ENCODE measurements around the gene EDEM1.
"Not testable (repeated sequence)": the region's sequence is repeated elsewhere in the genome, so short reads cannot be mapped to it uniquely, and the experiment has no call there.

Gene EDEM1

DNA sequence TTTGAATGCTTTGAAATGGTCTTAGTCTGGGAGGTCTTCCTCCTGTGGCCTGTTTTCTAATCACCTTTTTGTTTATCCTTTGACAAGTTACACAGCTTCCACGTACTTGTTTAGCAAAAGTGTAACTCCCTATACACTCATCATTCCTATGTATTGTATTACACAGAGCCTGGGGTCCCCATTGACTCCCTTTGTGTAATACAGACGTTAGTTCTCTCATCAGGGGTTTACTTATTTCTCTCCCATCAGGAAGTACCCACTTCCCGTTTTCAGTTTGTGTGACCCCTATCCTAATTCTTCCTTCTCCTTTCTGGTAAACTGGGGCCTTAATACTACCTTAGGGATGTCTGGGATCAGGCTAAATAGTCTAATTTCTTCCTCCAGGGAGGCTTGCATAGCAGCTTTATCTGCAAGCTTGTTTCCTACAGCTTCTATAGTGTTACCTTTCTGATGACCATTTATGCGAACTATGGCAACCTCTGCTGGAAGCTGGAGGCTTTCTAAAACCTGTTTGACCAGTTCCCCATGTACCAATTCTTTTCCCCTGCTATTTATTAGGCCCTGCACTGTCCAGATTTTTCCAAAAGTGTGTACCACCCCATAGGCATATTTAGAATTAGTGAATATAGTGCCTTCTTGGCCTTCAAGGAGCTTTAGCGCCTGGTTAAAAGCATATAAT lies 43.1 kb upstream of the EDEM1 start:
- no peak for DNase-seq (ENCODE audit: low read depth)
- TF ChIP-seq, protein P1, sequence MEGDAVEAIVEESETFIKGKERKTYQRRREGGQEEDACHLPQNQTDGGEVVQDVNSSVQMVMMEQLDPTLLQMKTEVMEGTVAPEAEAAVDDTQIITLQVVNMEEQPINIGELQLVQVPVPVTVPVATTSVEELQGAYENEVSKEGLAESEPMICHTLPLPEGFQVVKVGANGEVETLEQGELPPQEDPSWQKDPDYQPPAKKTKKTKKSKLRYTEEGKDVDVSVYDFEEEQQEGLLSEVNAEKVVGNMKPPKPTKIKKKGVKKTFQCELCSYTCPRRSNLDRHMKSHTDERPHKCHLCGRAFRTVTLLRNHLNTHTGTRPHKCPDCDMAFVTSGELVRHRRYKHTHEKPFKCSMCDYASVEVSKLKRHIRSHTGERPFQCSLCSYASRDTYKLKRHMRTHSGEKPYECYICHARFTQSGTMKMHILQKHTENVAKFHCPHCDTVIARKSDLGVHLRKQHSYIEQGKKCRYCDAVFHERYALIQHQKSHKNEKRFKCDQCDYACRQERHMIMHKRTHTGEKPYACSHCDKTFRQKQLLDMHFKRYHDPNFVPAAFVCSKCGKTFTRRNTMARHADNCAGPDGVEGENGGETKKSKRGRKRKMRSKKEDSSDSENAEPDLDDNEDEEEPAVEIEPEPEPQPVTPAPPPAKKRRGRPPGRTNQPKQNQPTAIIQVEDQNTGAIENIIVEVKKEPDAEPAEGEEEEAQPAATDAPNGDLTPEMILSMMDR (conservative IDR thresholded peaks at IDR 0.05; ENCODE audit: low read length): no peak
- H3K4me3 ChIP-seq (ENCODE audit: low read length): no peak overlapping the region

DNA sequence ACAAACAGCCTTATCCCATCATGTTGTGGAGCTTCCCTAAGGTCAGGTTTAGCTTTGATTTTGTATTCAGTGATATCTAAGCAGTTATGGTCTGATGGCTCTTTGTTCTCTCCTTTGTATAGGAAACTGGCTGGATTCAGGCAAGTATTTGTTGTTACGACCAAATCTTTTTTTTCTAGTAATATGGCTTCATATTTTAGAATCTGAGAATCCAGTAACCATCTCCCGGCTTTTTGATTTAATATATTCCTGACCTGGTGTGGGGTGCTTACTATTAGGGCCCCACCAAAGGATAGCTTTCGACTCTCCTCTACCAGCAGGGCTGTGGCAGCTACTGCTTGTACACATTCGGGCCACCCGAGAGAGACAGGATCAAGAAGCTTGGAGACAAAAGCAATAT lies 42.4 kb upstream of the EDEM1 start:
- DNase-seq (ENCODE audit: low read depth): no peak
- TF ChIP-seq, protein P1 (conservative IDR thresholded peaks at IDR 0.05; ENCODE audit: low read length): no peak

DNA sequence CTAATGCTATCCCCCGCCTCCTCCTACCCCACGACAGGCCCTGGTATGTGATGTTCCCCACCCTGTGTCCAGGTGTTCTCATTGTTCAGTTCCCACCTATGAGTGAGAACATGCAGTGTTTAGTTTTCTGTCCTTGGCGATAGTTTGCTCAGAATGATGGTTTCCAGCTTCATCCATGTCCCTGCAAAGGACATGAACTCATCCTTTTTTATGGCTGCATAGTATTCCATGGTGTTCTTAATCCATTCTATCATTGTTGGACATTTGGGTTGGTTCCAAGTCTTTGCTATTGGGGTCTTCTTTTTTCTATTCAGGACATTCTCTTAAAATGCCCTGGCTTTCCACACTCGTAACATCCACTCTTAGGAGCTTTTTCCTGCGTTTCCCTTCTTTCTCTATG lies 40.4 kb upstream of the EDEM1 start:
- H3K4me3 ChIP-seq (ENCODE audit: low read length); DNase-seq (ENCODE audit: low read depth): not testable (repeated sequence)

More for the DNA sequence above, 42.4 kb upstream of the EDEM1 start:
- no peak overlapping the region for H3K4me3 ChIP-seq (ENCODE audit: low read length)

DNA sequence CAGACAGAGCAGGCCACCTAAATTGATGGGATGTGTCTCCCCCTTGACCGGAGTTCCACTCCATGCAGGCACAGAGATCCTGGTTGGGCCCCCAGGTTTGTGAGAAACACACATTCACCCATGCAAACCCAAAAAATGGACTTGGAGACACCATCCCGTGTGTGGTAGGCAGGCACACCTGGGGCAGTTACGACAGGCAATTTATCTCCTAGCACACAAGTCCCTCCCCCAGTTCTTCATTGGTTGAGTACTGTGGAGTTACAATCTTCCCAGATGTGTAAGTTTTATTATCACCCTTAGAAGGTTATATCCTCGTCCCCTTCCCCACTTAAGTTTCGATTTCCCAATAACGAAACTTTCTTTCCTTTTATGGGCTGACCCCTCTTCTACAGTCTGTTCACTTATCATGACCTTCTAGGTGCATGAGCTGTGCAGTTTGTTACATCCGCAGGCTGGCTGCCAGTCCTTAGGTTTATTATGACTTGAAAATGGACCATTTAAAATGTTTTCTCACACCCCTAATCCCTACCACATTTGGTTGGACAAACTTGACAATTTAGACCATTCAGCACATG lies 38.1 kb upstream of the EDEM1 start:
- H3K4me3 ChIP-seq (ENCODE audit: low read length): no peak overlapping the region
- DNase-seq (ENCODE audit: low read depth): no peak
- TF ChIP-seq, protein P1 (conservative IDR thresholded peaks at IDR 0.05; ENCODE audit: low read length): no peak

DNA sequence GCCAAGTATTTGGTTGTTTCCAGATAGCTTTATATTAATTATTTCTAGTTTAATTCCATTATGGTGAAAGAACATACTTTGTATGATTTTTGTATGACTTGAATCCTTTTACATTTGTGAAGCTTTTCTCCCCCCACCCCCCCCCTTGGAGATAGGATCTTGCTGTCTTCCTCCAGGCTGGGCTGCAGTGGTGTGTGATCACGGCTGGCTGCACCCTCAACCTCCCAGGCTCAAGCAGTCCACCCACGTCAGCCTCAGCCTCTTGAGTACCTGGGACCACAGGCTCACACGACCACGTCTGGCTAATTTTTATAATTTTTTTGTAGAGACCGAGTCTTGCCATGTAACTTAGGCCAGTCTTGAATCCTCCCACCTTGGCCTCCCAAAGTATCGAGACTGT lies 35.9 kb upstream of the EDEM1 start:
- no peak for DNase-seq (ENCODE audit: low read depth)
- TF ChIP-seq, protein P1 (conservative IDR thresholded peaks at IDR 0.05; ENCODE audit: low read length): no peak
- no peak overlapping the region for H3K4me3 ChIP-seq (ENCODE audit: low read length)

DNA sequence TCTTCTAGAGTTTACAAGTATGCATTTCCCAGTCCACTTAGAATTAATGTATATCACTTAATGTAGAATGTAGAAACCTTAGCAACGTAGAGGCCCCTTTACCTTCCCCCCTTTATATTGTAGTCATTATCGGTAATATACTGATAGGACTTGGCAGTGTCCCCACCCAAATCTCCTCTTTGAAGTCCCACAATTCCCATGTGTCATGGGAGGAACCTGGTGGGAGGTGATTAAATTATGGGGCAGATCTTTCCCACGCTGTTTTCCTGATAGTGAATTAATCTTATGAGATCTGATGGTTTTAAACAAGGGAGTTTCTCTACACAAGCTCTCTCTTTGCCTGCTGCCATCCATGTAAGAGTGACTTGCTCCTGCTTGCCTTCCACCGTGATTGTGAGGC lies 34.4 kb upstream of the EDEM1 start:
- no peak for DNase-seq (ENCODE audit: low read depth)
- no peak overlapping the region for H3K4me3 ChIP-seq (ENCODE audit: low read length)
- TF ChIP-seq, protein P1 (conservative IDR thresholded peaks at IDR 0.05; ENCODE audit: low read length): no peak

DNA sequence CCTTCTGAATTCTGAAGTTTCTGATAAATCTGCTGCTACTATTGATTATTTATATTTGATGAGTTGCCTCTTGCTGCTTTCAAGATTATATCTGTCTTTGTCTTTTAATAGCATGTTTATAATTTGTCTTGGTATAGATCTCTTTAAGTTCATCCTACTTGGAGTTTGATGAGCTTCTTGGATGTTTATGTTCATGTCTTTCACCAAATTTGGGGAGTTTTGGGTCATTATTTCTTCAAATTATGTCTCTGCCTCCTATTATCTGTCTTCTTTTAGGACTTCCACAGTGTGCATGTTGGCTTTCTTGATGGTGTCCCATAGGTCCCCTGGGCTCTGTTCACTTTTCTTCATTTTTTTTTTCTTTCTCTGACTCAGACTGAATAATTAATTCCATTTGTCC lies 32.3 kb upstream of the EDEM1 start:
- no peak for DNase-seq (ENCODE audit: low read depth)
- TF ChIP-seq, protein P1 (conservative IDR thresholded peaks at IDR 0.05; ENCODE audit: low read length): no peak
- no peak overlapping the region for H3K4me3 ChIP-seq (ENCODE audit: low read length)

Data from AG10803 (cell line).